HEK293T (cell line): ENCODE data around the gene LAMC1.

Source experiments
- CTCF ChIA-PET: fragments of 350-600 bp; formaldehyde crosslinking; extraction: SDS; loops from one replicate; lab custom pipeline; 2021; ENCODE audit warnings: antibody characterized with exemption, inconsistent platforms; lab: Yijun Ruan, JAX
- POLR2A ChIA-PET: fragments of 350-600 bp; formaldehyde crosslinking; extraction: SDS; loops from one replicate; lab custom pipeline; 2020; ENCODE audit warnings: antibody characterized with exemption, inconsistent platforms; lab: Yijun Ruan, JAX
- DNase-seq: peaks from one replicate; pipeline ENCODE4 v3.0.0; 2012; ENCODE audit warnings: mixed read lengths; ENCODE audit errors: extremely low spot score
- ARNT ChIP-seq: fragments of 450-650 bp; IDR thresholded peaks from 2 replicates; pipeline ENCODE4 v1.6.1; 2017; ENCODE audit warnings: mild to moderate bottlenecking
- BHLHE40 ChIP-seq: fragments of 450-650 bp; IDR thresholded peaks from 2 replicates; pipeline ENCODE4 v1.6.1; 2016; ENCODE audit warnings: mild to moderate bottlenecking, moderate library complexity, borderline replicate concordance
- CTBP1 ChIP-seq: fragments of 450-650 bp; IDR thresholded peaks from 2 replicates; pipeline ENCODE4 v1.6.1; 2016; ENCODE audit warnings: borderline replicate concordance
- ELF4 ChIP-seq: fragments of 450-650 bp; IDR thresholded peaks from 2 replicates; pipeline ENCODE4 v1.6.1; 2017; ENCODE audit warnings: antibody characterized with exemption
- FOXA1 ChIP-seq: fragments of 450-650 bp; IDR thresholded peaks from 2 replicates; pipeline ENCODE4 v1.6.1; 2016; ENCODE audit warnings: mild to moderate bottlenecking
- FOXK2 ChIP-seq: fragments of 450-650 bp; IDR thresholded peaks from 2 replicates; pipeline ENCODE4 v1.6.1; 2016; ENCODE audit warnings: mild to moderate bottlenecking
- FOXM1 ChIP-seq: fragments of 450-650 bp; IDR thresholded peaks from 2 replicates; pipeline ENCODE4 v1.6.1; 2017; ENCODE audit warnings: mild to moderate bottlenecking, borderline replicate concordance
- HDGF ChIP-seq: fragments of 450-650 bp; IDR thresholded peaks from 2 replicates; pipeline ENCODE4 v1.6.1; 2017; ENCODE audit warnings: antibody characterized with exemption, borderline replicate concordance
- L3MBTL2 ChIP-seq: fragments of 450-650 bp; conservative IDR thresholded peaks from 2 replicates; pipeline ENCODE4 v1.6.1; 2016; ENCODE audit warnings: mild to moderate bottlenecking
- LEF1 ChIP-seq: fragments of 450-650 bp; IDR thresholded peaks from 2 replicates; pipeline ENCODE4 v1.6.1; 2017; ENCODE audit warnings: mild to moderate bottlenecking, borderline replicate concordance
- NFRKB ChIP-seq: fragments of 450-650 bp; IDR thresholded peaks from 2 replicates; pipeline ENCODE4 v1.6.1; 2016; ENCODE audit warnings: mild to moderate bottlenecking, moderate library complexity
- PKNOX1 ChIP-seq: fragments of 450-650 bp; IDR thresholded peaks from 2 replicates; pipeline ENCODE4 v1.6.1; 2016
- SP1 ChIP-seq: fragments of 450-650 bp; IDR thresholded peaks from 2 replicates; pipeline ENCODE4 v1.6.1; 2017
- SUZ12 ChIP-seq: fragments of 450-650 bp; IDR thresholded peaks from 2 replicates; pipeline ENCODE4 v1.6.1; 2016; ENCODE audit warnings: mild to moderate bottlenecking
- TARDBP ChIP-seq: fragments of 450-650 bp; IDR thresholded peaks from 2 replicates; pipeline ENCODE4 v1.6.1; 2016
- ZNF384 ChIP-seq: fragments of 450-650 bp; IDR thresholded peaks from 2 replicates; pipeline ENCODE4 v1.6.1; 2016

The LAMC1 gene

GRCh38 chr1:183140633-183141032 is 117.4 kb downstream of the LAMC1 start:
- DNase-seq, result no peak
- POLR2A ChIA-PET, result interaction anchor here (1.0 kb wide), 1 partner anchor 8 kb away, joined by 3 read pairs; no protein-coding TSS in a partner anchor
- no peak for TF ChIP-seq FOXK2
- no peak for TF ChIP-seq FOXA1
- TF ChIP-seq SP1, result no peak
- TF ChIP-seq PKNOX1, result no peak
- no peak for TF ChIP-seq L3MBTL2
- TF ChIP-seq SUZ12, result no peak
- no peak for TF ChIP-seq HDGF
- no peak for TF ChIP-seq ZNF384
- no peak for TF ChIP-seq ARNT
- TF ChIP-seq FOXM1, result no peak
- no peak for TF ChIP-seq CTBP1
- no peak for TF ChIP-seq BHLHE40
- no peak for TF ChIP-seq NFRKB
- no peak for TF ChIP-seq LEF1
- TF ChIP-seq TARDBP, result no peak
- TF ChIP-seq ELF4, result no peak
- CTCF ChIA-PET, result no interaction called here

- DNase-seq, result no peak
- no peak for TF ChIP-seq TARDBP
- no peak for TF ChIP-seq FOXM1
- no peak for TF ChIP-seq CTBP1
- no peak for TF ChIP-seq L3MBTL2
- TF ChIP-seq SUZ12, result no peak
- no peak for TF ChIP-seq ZNF384
- no peak for TF ChIP-seq HDGF
- no peak for TF ChIP-seq ARNT
- TF ChIP-seq PKNOX1, result no peak
- TF ChIP-seq ELF4, result no peak
- TF ChIP-seq FOXK2, result no peak
- TF ChIP-seq BHLHE40, result no peak
- no peak for TF ChIP-seq SP1
- no peak for TF ChIP-seq LEF1
- no peak for TF ChIP-seq FOXA1
- no peak for TF ChIP-seq NFRKB
- ChIA-PET POLR2A (interaction anchor here (1.0 kb wide), 1 partner anchor 93 kb away, joined by 3 read pairs; no protein-coding TSS in a partner anchor), CTCF (interaction anchor here (1.0 kb wide), 1 partner anchor 86 kb away, joined by 4 read pairs; no protein-coding TSS in a partner anchor)
Measured at GRCh38 chr1:183142171-183142570, 119.0 kb downstream of the LAMC1 start.

GRCh38 chr1:183143576-183144315 is 120.5 kb downstream of the LAMC1 start:
- no peak for DNase-seq
- TF ChIP-seq TARDBP (no peak), CTBP1 (no peak)
- CTCF ChIA-PET, result no interaction called here
- POLR2A ChIA-PET, result no interaction called here

- ChIA-PET POLR2A (no interaction called here), CTCF (interaction anchor here (1.0 kb wide), 1 partner anchor 90 kb away, joined by 3 read pairs; no protein-coding TSS in a partner anchor)
- no peak for DNase-seq
- no peak for TF ChIP-seq PKNOX1
- TF ChIP-seq ZNF384, result no peak
- no peak for TF ChIP-seq SUZ12
- TF ChIP-seq LEF1, result no peak
- no peak for TF ChIP-seq FOXK2
- TF ChIP-seq TARDBP, result no peak
- TF ChIP-seq HDGF, result no peak
- no peak for TF ChIP-seq L3MBTL2
- no peak for TF ChIP-seq FOXM1
- no peak for TF ChIP-seq BHLHE40
- no peak for TF ChIP-seq ARNT
- no peak for TF ChIP-seq CTBP1
Measured at GRCh38 chr1:183144752-183145151, 121.5 kb downstream of the LAMC1 start.

GRCh38 chr1:183147735-183148134 is 124.5 kb downstream of the LAMC1 start:
- DNase-seq, result no peak
- POLR2A ChIA-PET, result no interaction called here
- CTCF ChIA-PET, result no interaction called here
- no peak for TF ChIP-seq CTBP1
- no peak for TF ChIP-seq TARDBP
- TF ChIP-seq FOXA1, result no peak
- TF ChIP-seq PKNOX1, result no peak
